ENCODE results near the gene FBXO45.

The FBXO45 gene

GRCh38 chr3:196553551-196553950, 14.9 kb upstream of the FBXO45 start:
- Histone ChIP-seq H3K27ac (no peak overlapping the region), H3K36me3 (replicated peaks) (peaks cover 2% of the 10 kb centered on the region), H3K4me3 (ENCODE audit: low read depth, low read length) (no peak overlapping the region), H3K27me3 (replicated peaks) (no peaks in the 10 kb centered on the region)
- TF ChIP-seq, protein P1, sequence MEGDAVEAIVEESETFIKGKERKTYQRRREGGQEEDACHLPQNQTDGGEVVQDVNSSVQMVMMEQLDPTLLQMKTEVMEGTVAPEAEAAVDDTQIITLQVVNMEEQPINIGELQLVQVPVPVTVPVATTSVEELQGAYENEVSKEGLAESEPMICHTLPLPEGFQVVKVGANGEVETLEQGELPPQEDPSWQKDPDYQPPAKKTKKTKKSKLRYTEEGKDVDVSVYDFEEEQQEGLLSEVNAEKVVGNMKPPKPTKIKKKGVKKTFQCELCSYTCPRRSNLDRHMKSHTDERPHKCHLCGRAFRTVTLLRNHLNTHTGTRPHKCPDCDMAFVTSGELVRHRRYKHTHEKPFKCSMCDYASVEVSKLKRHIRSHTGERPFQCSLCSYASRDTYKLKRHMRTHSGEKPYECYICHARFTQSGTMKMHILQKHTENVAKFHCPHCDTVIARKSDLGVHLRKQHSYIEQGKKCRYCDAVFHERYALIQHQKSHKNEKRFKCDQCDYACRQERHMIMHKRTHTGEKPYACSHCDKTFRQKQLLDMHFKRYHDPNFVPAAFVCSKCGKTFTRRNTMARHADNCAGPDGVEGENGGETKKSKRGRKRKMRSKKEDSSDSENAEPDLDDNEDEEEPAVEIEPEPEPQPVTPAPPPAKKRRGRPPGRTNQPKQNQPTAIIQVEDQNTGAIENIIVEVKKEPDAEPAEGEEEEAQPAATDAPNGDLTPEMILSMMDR (IDR thresholded peaks at IDR 0.05; ENCODE audit: low read depth, low read length, missing control alignments) = no peak
- DNase-seq = no peak
- in situ Hi-C loops (cut with HindIII; ENCODE audit: low pct_ligation_motif_present, low sequenced_read_pairs) = no loop called here

DNA sequence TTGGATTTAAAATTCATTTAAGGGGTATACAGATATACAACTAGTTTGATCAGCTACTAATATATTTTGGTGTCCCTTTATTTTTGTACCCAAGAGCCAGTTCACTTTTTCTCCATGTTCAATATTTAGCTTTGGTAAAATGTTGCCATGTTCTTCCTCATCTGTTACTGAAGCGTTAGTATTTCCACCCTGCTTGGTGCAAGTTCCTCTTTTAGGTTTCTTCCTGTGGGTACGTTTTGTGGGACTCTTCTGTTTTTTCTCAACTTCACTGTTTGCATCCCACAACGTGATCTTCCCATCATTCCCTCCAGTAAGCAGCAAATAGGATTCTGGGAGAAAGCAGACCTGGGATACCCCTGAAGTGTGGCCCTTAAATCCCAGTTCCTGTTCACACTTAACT, 14.3 kb upstream of the FBXO45 start:
- DNase-seq = no peak

GRCh38 chr3:196555295-196555694, 13.2 kb upstream of the FBXO45 start:
- Histone ChIP-seq H3K36me3 (replicated peaks) (peaks cover 2% of the 10 kb centered on the region), H3K4me3 (ENCODE audit: low read depth, low read length) (no peak overlapping the region), H3K27me3 (replicated peaks) (no peaks in the 10 kb centered on the region), H3K27ac (no peak overlapping the region)
- TF ChIP-seq, protein P1 (IDR thresholded peaks at IDR 0.05; ENCODE audit: low read depth, low read length, missing control alignments) = no peak
- in situ Hi-C loops (cut with HindIII; ENCODE audit: low pct_ligation_motif_present, low sequenced_read_pairs) = no loop called here
- no peak for DNase-seq

More for the DNA sequence above, 14.3 kb upstream of the FBXO45 start:
- TF ChIP-seq, protein P1 (IDR thresholded peaks at IDR 0.05; ENCODE audit: low read depth, low read length, missing control alignments) = no peak
- Histone ChIP-seq H3K27ac (no peak overlapping the region), H3K4me3 (ENCODE audit: low read depth, low read length) (no peak overlapping the region), H3K36me3 (replicated peaks) (peaks cover 2% of the 10 kb centered on the region), H3K27me3 (replicated peaks) (no peaks in the 10 kb centered on the region)
- in situ Hi-C loops (cut with HindIII; ENCODE audit: low pct_ligation_motif_present, low sequenced_read_pairs) = no loop called here

- TF ChIP-seq, protein P1 (IDR thresholded peaks at IDR 0.05; ENCODE audit: low read depth, low read length, missing control alignments) = no peak
- no peak overlapping the region for H3K27ac ChIP-seq
- H3K36me3 ChIP-seq (replicated peaks) = peaks cover 2% of the 10 kb centered on the region
- H3K27me3 ChIP-seq (replicated peaks) = no peaks in the 10 kb centered on the region
- in situ Hi-C loops (cut with HindIII; ENCODE audit: low pct_ligation_motif_present, low sequenced_read_pairs) = no loop called here
- DNase-seq = no peak
- H3K4me3 ChIP-seq (ENCODE audit: low read depth, low read length) = no peak overlapping the region
These were observed 11.2 kb upstream of the FBXO45 start for GRCh38 chr3:196557236-196557635.

- DNase-seq = no peak
- H3K36me3 ChIP-seq (replicated peaks) = peaks cover 2% of the 10 kb centered on the region
- no peak overlapping the region for H3K27ac ChIP-seq
- no peak overlapping the region for H3K4me3 ChIP-seq (ENCODE audit: low read depth, low read length)
- in situ Hi-C loops (cut with HindIII; ENCODE audit: low pct_ligation_motif_present, low sequenced_read_pairs) = no loop called here
- H3K27me3 ChIP-seq (replicated peaks) = no peaks in the 10 kb centered on the region
- TF ChIP-seq, protein P1 (IDR thresholded peaks at IDR 0.05; ENCODE audit: low read depth, low read length, missing control alignments) = no peak
These were observed 10.0 kb upstream of the FBXO45 start for GRCh38 chr3:196558476-196558875.

DNA sequence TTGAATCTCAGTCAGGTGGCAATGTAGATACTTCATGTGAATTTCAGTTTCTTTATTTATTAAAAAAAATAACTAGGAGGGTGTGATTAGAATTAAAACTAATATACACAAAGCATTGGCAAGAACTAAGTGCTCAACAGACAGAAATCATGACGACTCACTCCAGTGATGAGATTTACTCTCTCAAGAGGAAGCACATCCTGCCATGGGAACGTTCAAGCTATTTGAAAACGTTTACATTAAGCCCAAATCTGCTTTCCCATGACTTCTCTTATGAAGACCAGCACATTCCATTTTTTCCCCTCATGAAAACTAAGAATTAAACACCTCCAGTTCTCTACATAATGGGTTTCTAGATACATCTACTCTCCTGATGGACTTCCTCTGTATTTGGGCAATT, 8.6 kb upstream of the FBXO45 start:
- no peak overlapping the region for H3K27ac ChIP-seq
- TF ChIP-seq, protein P1 (IDR thresholded peaks at IDR 0.05; ENCODE audit: low read depth, low read length, missing control alignments) = no peak
- no peak overlapping the region for H3K4me3 ChIP-seq (ENCODE audit: low read depth, low read length)
- in situ Hi-C loops (cut with HindIII; ENCODE audit: low pct_ligation_motif_present, low sequenced_read_pairs) = no loop called here
- DNase-seq = no peak
- H3K27me3 ChIP-seq (replicated peaks) = no peaks in the 10 kb centered on the region
- H3K36me3 ChIP-seq (replicated peaks) = no peaks in the 10 kb centered on the region
